ENCODE results near the gene JOSD2. TPM values are rescaled to one million over a fixed set of nuclear protein-coding genes. Genes with fewer than 3 reads are reported as not detected.

Gene JOSD2, protein sequence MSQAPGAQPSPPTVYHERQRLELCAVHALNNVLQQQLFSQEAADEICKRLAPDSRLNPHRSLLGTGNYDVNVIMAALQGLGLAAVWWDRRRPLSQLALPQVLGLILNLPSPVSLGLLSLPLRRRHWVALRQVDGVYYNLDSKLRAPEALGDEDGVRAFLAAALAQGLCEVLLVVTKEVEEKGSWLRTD
- 10 to 100 TPM; 21.4 to 28.2 (median 26.1) TPM for polyA plus RNA-seq

DNA sequence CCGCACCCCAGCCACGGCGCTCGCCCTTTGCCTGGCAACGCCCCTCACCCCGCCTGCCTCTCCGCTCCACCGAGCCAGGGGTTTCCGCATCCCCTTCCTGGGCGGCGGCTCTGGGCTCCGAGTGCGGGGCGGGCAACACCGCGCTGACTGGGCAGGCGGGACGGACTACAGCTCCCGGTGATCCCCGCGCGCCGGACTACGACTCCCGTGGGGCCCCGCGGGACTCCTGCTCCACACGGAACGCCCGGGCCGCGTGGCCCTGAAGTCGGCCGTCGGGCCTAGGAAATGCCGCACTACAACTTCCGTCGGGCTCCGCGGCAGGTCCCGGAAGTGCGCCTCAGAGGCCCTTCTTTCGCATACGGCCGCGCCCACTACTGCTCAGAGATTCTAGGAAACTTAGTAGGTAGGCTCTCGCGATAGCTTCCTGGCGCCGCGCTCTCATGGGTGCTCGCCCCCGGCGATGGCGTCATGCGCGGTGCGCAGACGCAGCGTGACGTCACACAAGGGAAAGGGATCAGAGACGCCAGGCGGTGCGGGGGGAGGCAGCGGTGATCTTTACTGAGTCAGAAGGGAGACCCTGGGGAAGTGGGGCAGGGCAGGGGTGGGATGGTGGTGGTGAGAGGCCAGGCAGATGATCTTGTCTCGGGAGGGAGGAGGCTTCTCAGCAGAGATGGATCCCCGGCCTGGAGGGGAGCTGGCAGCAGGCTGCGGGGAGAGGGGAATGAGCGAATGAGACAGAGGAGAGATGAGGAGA lies at the start of gene JOSD2:
TSS of gene JOSD2 (minus strand) at position 123 of the 754 bp plus-strand sequence. CDS start 760 bp downstream, outside the sequence.
- H3K27me3 Mint-ChIP-seq (ENCODE audit: low read depth in 3 of 3) = peaks cover 3 to 10% (median 8%) of the 10 kb centered on the region in 3 donors
- peak within 1 kb of the TSS; percentile 88 to 96 (median 90) for H3K4me3 Mint-ChIP-seq
- no peaks in the 10 kb centered on the region for H3K9me3 Mint-ChIP-seq
- H3K4me1 Mint-ChIP-seq = peaks cover 16 to 18% of the 10 kb centered on the region in 2 donors
- no peaks in the 10 kb centered on the region for H3K36me3 Mint-ChIP-seq
- peak within 1 kb of the TSS; percentile 92 to 98 (median 98) for H3K27ac Mint-ChIP-seq
- DNase-seq = peak; percentile 93 to 96 (median 96)

DNA sequence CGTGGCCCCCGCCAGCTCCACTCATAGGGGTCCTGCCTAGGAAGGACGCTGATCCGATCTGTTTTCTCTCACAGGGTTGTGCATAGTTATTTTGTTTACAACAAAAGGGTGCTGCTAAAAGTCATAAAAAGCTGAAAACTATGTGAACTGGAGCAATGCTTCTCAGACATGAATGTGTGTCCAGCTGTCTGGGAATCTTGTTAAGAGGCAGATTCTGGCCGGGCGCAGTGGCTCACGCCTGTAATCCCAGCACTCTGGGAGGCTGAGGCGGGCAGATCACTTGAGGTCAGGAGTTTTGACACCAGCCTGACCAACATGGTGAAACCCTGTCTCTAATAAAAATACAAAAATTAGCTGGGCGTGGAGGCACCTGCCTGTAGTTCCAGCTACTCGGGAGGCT lies 48.6 kb upstream of the JOSD2 start:
- Mint-ChIP-seq H3K27ac (no peak overlapping the region), H3K36me3 (no peaks in the 10 kb centered on the region), H3K27me3 (ENCODE audit: low read depth in 3 of 3) (peaks cover 10 to 22% (median 16%) of the 10 kb centered on the region in 3 donors), H3K4me3 (no peak overlapping the region), H3K9me3 (no peaks in the 10 kb centered on the region), H3K4me1 (peaks cover 5 to 8% of the 10 kb centered on the region in 2 donors)
- no peak for DNase-seq

DNA sequence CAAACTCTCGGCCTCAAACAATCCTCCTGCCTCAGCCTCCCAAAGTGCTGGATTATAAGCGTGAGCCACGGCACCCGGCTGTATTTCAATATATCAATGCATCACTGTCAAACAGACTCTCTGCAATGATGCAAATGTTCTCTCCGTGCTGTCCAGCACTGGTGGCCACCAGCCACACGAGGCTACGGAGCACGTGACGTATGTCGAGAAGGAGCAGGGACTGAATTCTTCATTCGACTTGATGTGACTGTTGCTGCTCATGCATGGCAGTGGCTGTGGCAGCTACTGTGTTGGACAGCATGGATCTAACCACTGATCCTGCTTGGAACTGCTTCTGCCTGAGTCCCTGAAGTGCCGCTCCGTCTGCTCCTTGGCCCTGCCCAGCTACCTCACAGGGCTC lies 47.5 kb upstream of the JOSD2 start:
- peaks cover 11 to 17% (median 11%) of the 10 kb centered on the region in 3 donors for H3K27me3 Mint-ChIP-seq (ENCODE audit: low read depth in 3 of 3)
- no peak overlapping the region for H3K27ac Mint-ChIP-seq
- peak overlapping the region in 1 of 5 donors; percentile 15 for H3K4me3 Mint-ChIP-seq
- no peaks in the 10 kb centered on the region for H3K9me3 Mint-ChIP-seq
- H3K4me1 Mint-ChIP-seq = peaks cover 5 to 8% of the 10 kb centered on the region in 2 donors
- no peak for DNase-seq
- peaks cover 0 to 1% (median 0%) of the 10 kb centered on the region in 3 donors for H3K36me3 Mint-ChIP-seq

DNA sequence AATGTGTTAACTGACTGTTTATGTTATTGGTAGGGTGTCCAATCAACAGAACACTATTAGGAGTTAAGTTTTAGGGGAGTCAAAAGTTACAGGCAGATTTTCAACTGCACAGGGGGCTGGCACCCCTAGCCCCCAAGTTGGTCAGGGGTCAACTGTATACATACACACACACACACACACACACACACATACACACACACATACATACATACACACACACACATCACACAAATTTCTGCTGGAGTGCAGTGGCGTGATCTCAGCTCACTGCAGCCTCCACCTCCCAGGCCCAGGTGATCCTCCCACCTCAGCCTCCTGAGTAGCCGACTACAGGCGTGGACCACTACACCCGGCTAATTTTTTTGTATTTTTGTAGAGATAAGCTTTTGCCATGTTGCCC lies 47.0 kb upstream of the JOSD2 start:
- no peak overlapping the region for H3K27ac Mint-ChIP-seq
- H3K4me3 Mint-ChIP-seq = peak overlapping the region in 1 of 5 donors; percentile 15
- DNase-seq = no peak
- peaks cover 0 to 3% (median 0%) of the 10 kb centered on the region in 3 donors for H3K36me3 Mint-ChIP-seq
- H3K4me1 Mint-ChIP-seq = peaks cover 5 to 8% of the 10 kb centered on the region in 2 donors
- H3K27me3 Mint-ChIP-seq (ENCODE audit: low read depth in 3 of 3) = peaks cover 11 to 17% (median 11%) of the 10 kb centered on the region in 3 donors
- H3K9me3 Mint-ChIP-seq = no peaks in the 10 kb centered on the region

DNA sequence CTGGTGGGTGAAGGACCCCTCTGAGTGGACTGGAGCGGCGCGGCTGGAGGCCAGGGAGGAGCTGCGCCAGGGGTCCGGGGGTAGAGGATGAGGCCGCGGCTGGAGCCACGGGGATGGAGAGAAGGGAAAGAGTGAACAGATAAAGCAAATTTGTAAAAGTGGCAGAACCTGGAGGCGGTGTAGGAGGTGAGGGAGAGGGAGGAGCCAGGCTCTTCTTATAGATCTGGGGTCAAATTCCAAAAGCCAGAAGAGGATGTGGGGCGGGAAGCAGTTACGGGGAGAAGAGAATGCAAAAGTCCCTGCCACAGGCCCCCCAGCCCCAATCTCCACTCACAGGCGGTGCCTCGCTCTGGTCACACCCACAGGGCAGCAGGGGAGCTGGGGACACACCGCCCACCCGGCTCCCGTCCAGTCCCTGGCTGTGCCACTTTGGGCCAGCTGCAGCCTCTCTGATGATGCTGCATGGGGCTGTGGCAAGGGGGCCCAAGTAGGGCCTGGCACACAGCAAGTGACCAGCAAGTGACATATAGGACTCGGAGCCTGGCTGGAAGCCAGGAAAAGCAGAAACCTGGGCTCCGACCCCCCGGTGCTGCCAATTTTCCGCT lies 46.1 kb upstream of the JOSD2 start:
- DNase-seq = no peak
- Mint-ChIP-seq H3K9me3 (no peaks in the 10 kb centered on the region), H3K36me3 (peaks cover 0 to 3% (median 0%) of the 10 kb centered on the region in 3 donors), H3K27ac (no peak overlapping the region), H3K27me3 (ENCODE audit: low read depth in 3 of 3) (peaks cover 8 to 18% (median 11%) of the 10 kb centered on the region in 3 donors), H3K4me3 (peak overlapping the region in 1 of 5 donors; percentile 35), H3K4me1 (peaks cover 5 to 8% of the 10 kb centered on the region in 2 donors)

DNA sequence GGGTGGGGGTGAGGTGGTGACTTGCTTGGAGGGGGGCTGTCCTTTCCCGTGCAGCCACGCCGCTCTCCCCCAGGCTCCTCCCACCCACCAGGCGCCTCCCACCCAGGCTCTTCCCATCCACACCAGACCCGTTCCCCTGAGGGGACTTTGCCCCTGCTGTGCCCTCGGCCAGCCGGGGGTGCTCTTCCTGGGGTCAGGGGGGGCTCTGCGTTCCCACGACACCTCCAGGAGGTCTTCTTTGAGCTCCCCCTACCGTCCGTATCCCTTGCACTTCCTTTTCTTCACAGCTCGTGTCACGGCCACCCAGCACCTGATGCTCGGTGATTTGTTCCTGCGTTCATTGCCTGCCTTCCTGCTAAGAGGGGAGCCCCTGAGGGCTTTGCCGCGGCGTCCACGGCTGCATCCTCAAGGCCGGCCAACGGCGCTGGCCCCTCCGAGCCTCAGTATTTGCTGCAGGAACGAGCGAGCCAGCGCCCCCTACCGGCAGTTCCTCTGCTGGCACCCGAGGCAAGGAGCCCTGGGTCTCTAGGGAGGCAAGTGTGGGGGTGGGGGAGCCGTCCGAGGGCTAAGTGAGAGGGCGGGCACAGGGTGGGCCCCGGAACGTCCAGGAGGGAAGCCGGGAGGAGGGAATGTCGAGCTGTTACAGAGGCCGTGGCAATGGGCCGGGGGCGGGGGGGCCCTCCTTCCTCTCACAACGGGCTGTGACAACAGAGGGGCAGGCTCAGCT lies 45.5 kb upstream of the JOSD2 start:
- Mint-ChIP-seq H3K4me3 (peak overlapping the region; percentile 88 to 94 (median 92)), H3K4me1 (peaks cover 5 to 8% of the 10 kb centered on the region in 2 donors), H3K9me3 (no peaks in the 10 kb centered on the region), H3K27ac (peak overlapping the region in 1 of 6 donors; percentile 4), H3K36me3 (peaks cover 0 to 3% (median 0%) of the 10 kb centered on the region in 3 donors), H3K27me3 (ENCODE audit: low read depth in 3 of 3) (peaks cover 8 to 22% (median 11%) of the 10 kb centered on the region in 3 donors)
- peak; percentile 55 to 66 (median 64) for DNase-seq

DNA sequence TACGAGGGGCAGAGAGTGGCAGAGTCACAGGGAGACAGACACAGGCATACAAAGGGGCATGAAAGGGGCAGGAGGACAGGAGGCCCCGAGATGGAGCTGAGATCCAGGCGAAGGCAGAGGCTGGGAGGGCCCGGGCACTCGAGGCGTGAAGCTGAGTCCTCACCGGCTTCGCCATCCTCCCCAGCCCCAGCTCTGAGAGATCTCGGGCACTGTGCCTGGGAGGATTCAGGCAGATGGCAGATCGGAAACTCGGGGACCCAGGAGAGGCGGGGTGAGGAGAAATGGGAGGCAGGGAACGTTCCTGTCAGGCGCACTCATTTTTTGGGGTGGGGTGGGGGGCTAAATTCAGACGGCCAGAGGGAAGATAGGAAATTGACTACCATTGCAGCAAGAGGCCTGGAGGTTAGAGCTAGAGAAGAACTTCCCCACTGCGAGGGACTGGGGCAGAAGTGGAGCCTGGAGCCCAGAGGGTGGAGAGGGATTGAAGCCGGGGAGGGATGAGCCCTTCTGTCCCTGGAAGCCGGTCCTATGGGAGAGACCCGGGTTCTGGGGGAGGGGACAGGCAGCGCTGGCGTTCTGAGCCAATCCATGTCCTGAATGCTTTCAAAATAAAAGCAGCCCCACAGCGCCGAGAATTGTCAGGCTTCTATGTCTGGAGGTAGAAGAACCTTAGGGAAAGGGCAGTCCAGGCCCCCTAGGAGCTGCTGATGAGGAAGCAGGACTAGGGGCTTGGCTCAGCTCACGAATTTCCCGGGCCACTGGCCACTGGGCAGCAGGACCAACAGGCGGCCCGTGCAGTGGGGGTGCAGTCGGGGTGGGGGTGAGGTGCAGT lies 44.7 kb upstream of the JOSD2 start:
- peak overlapping the region; percentile 40 to 92 (median 64) for H3K4me3 Mint-ChIP-seq
- peaks cover 7 to 23% (median 8%) of the 10 kb centered on the region in 3 donors for H3K27me3 Mint-ChIP-seq (ENCODE audit: low read depth in 3 of 3)

DNA sequence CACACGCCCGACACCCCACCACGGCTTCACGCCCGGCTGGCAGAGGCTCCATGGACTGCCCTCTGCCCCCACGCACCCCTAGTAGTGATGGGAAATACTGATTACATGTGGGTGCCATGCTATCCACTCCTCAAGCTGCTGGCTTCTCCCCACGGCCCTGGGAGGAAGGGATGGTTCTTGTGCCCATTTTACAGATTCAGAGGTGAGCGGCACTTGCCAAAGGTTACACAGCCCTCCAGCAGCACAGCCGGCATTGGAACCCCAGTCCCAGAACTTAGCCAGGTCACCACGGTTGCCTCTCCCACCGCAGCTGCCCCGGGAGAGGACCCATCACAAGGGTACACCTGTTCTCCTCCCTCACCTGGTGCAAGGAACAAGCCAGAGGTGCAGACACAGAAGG lies 44.0 kb upstream of the JOSD2 start:
- Mint-ChIP-seq H3K9me3 (no peaks in the 10 kb centered on the region), H3K27ac (no peak overlapping the region), H3K4me1 (peaks cover 5 to 8% of the 10 kb centered on the region in 2 donors), H3K36me3 (peaks cover 0 to 3% (median 0%) of the 10 kb centered on the region in 3 donors), H3K4me3 (peak overlapping the region in 4 of 5 donors; percentile 40 to 57 (median 49)), H3K27me3 (ENCODE audit: low read depth in 3 of 3) (peaks cover 7 to 23% (median 14%) of the 10 kb centered on the region in 3 donors)
- DNase-seq = no peak

More for the DNA sequence above, 44.7 kb upstream of the JOSD2 start:
- no peak for DNase-seq
- Mint-ChIP-seq H3K4me1 (peaks cover 5 to 8% of the 10 kb centered on the region in 2 donors), H3K27ac (no peak overlapping the region), H3K36me3 (peaks cover 0 to 3% (median 0%) of the 10 kb centered on the region in 3 donors), H3K9me3 (no peaks in the 10 kb centered on the region)

DNA sequence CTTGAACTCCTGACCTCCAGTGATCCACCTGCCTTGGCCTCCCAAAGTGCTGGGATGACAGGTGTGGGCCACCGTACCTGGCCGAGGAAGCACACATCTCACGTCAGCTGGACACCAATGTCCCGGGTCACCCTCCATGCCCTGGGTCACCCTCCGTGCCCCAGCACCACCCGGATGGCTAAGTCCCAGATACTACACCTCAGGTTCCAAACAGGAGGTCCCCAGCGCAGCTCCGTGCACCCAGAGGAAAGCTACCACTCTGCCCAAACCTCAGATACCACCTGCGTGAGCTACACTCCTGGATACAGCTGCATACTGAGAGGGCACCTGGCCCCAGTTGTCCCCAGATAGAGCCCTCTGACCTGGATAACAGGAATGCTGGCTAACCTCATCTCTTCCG lies 43.2 kb upstream of the JOSD2 start:
- Mint-ChIP-seq H3K9me3 (no peaks in the 10 kb centered on the region), H3K4me3 (peak overlapping the region in 1 of 5 donors; percentile 14), H3K27me3 (ENCODE audit: low read depth in 3 of 3) (peaks cover 7 to 23% (median 16%) of the 10 kb centered on the region in 3 donors), H3K36me3 (peaks cover 0 to 3% (median 0%) of the 10 kb centered on the region in 3 donors), H3K27ac (no peak overlapping the region), H3K4me1 (peaks cover 5 to 8% of the 10 kb centered on the region in 2 donors)
- no peak for DNase-seq

DNA sequence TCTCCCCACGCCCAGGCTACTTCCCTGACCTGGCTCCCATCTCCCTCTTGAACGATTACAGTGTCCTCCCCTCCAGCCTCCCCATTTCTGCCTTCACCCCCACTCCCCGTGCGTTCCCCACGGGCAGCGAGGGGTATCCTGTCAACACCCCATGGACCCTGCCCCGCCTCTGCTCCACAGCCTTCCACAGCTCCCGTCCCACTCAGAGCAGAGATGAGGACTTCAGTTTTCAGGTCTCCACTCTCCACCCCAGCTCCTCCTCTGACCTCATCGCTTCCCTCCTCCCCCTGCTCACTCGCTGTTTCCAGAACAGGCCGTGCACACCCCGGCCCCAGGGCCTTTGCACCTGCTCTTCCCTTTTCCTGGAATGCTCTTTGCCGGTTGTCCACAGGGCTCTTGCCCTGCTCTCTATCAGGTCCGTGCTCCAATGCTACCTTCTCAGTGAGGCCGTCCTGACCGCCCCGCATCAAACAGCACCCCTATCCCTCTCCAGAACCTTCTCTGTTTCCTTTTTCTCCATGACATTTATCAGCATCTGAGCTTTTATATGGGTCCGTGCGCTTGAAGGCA lies 42.2 kb upstream of the JOSD2 start:
- Mint-ChIP-seq H3K27ac (no peak overlapping the region), H3K36me3 (peaks cover 0 to 3% (median 0%) of the 10 kb centered on the region in 3 donors), H3K9me3 (no peaks in the 10 kb centered on the region), H3K27me3 (ENCODE audit: low read depth in 3 of 3) (peaks cover 7 to 23% (median 16%) of the 10 kb centered on the region in 3 donors), H3K4me3 (no peak overlapping the region), H3K4me1 (peaks cover 5 to 8% of the 10 kb centered on the region in 2 donors)
- no peak for DNase-seq

DNA sequence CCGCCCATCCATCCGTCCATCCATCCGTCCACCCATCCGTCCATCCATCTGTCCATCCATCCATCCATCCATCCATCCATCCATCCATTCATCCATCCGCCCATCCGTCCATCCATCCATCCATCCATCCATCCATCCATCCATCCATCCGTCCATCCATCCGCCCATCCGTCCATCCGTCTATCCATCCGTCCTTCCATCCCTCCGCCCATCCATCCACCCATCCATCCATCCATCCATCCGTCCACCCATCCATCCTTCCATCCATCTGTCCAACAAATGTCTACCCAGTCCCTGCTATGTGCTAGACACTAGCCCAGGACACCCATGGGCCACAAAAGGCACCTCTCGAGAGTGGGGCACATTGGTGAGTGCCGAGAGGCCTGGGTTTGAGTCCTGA lies 41.5 kb upstream of the JOSD2 start:
- H3K27me3 Mint-ChIP-seq (ENCODE audit: low read depth in 3 of 3) = peaks cover 7 to 20% (median 16%) of the 10 kb centered on the region in 3 donors

DNA sequence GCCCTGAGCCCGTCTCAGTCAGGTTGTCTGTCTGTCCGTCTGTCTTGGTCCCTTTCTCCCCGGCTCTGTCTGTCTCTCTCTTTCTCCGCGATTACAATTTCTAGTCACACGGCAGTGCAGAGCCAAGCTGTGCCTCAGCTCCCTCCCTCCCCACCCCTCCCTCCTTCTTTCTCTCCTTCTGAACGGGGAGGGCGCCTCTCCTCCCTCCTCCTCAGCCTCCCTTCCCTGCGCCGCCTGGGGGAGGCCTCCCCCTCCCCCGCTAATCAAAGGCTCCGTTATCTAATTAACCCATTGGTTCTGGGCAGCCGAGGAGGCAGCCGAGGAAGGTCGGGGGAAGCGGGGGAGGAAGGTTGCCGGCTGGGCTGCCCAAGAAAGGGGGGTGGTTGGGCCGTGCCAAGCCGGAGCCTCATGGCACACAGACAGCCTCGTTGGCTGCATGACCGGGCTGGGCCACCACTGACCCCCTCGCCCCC lies 40.8 kb upstream of the JOSD2 start:
- Mint-ChIP-seq H3K36me3 (peaks cover 0 to 3% (median 0%) of the 10 kb centered on the region in 3 donors), H3K9me3 (no peaks in the 10 kb centered on the region), H3K27ac (no peak overlapping the region), H3K4me1 (peaks cover 5 to 8% of the 10 kb centered on the region in 2 donors), H3K27me3 (ENCODE audit: low read depth in 3 of 3) (peaks cover 7 to 20% (median 16%) of the 10 kb centered on the region in 3 donors), H3K4me3 (no peak overlapping the region)
- no peak for DNase-seq

More for the DNA sequence above, 41.5 kb upstream of the JOSD2 start:
- H3K36me3 Mint-ChIP-seq = peaks cover 0 to 3% (median 0%) of the 10 kb centered on the region in 3 donors
- no peak for DNase-seq
- peaks cover 5 to 8% of the 10 kb centered on the region in 2 donors for H3K4me1 Mint-ChIP-seq
- no peak overlapping the region for H3K27ac Mint-ChIP-seq
- H3K4me3 Mint-ChIP-seq = no peak overlapping the region
- no peaks in the 10 kb centered on the region for H3K9me3 Mint-ChIP-seq

All from immature natural killer cell (primary cell).